HCT116 (cell line): ENCODE measurements around the gene COL12A1. TPM values are rescaled to one million over a fixed set of nuclear protein-coding genes. Genes with fewer than 3 reads are reported as not detected.

ENCODE experiments used
- ATAC-seq: fragments of 200-7000 bp; cut with Tn5 transposase; 2 replicates; pipeline ENCODE4 v1.9.1; 2020; ENCODE audit warnings: mild to moderate bottlenecking, moderate library complexity
- BruUV-seq: library from RNA; stranded (reverse); fragments of 400-500 nt; replicated peaks from 2 replicates; lab custom pipeline; 2021; lab: Mats Ljungman, UMichigan
- CTCF ChIA-PET: fragments of 300-600 bp; sonication (Branson Sonifier 250); formaldehyde crosslinking; loops from one replicate; lab custom pipeline; 2021; ENCODE audit warnings: antibody characterized with exemption; lab: Charles Lee
- POLR2A ChIA-PET: fragments of 300-600, 350-600 bp; sonication (Branson Sonifier 250); formaldehyde crosslinking; loops from one replicate; lab custom pipeline; 2021; ENCODE audit warnings: antibody characterized with exemption; lab: Charles Lee
- RAD21 ChIA-PET, 2 experiments: fragments of 300-600 bp; sonication (Branson Sonifier 250); formaldehyde crosslinking; loops; one replicate each; lab custom pipeline; 2023; ENCODE audit warnings: low total read pairs in 2 of 2; ENCODE audit not compliant: uncharacterized antibody in 2 of 2, unreplicated experiment in 2 of 2, low non-redundant PET in 1 of 2; lab: Charles Lee
- DNase-seq: peaks from one replicate; pipeline ENCODE4 v3.0.0-alpha.2; 2010; ENCODE audit warnings: low read depth, low spot score
- H2AFZ ChIP-seq: fragments of 200-600 bp; shearing (Covaris generic), sonication (generic); 2 replicates; pipeline ENCODE4 v1.6.1; 2017; ENCODE audit warnings: low read depth, mixed run types, mixed read lengths, antibody characterized with exemption, low read length; ENCODE audit not compliant: poor library complexity, severe bottlenecking
- H3K27ac ChIP-seq: 2 replicates; pipeline ENCODE4 v1.5.1; 2012; ENCODE audit warnings: low read depth, low read length
- H3K27me3 ChIP-seq: fragments of 200-600 bp; sonication (generic); 2 replicates; pipeline ENCODE4 v1.6.1; 2016; ENCODE audit warnings: mixed run types, low read length, mixed read lengths; ENCODE audit not compliant: insufficient read depth
- H3K36me3 ChIP-seq, 2 experiments: fragments of 200-500 bp in 1 of 2; fragments of 200-600 bp in 1 of 2; sonication (Bioruptor generic) in 1 of 2; sonication (generic) in 1 of 2; 2 replicates each; pipeline versions ENCODE4 v1.5.1 to v1.6.1; 2014 to 2016; ENCODE audit warnings: low read length in 2 of 2, inconsistent platforms in 1 of 2, mixed read lengths in 1 of 2, mixed run types in 1 of 2; ENCODE audit not compliant: insufficient read depth in 2 of 2, control insufficient read depth in 1 of 2
- H3K4me1 ChIP-seq, 2 experiments: fragments of 200-600 bp in 1 of 2; sonication (generic) in 1 of 2; 2 replicates each; pipeline versions ENCODE4 v1.5.1 to v1.6.1; 2012 to 2017; ENCODE audit warnings: low read length in 2 of 2, inconsistent platforms in 1 of 2, mild to moderate bottlenecking in 1 of 2, mixed read lengths in 1 of 2, mixed run types in 1 of 2, moderate library complexity in 1 of 2; ENCODE audit not compliant: insufficient read depth in 2 of 2, control insufficient read depth in 1 of 2
- H3K4me2 ChIP-seq: fragments of 200-600 bp; sonication (generic); 2 replicates; pipeline ENCODE4 v1.6.1; 2017; ENCODE audit warnings: mixed run types, low read length, mixed read lengths
- H3K4me3 ChIP-seq, 2 experiments: fragments of 200-600 bp in 1 of 2; sonication (generic) in 1 of 2; replicated peaks in 1 of 2; 2 replicates each; pipeline ENCODE4 v1.5.1; 2011 to 2016; ENCODE audit warnings: low read length in 2 of 2, control low read depth in 1 of 2, low read depth in 1 of 2, mild to moderate bottlenecking in 1 of 2, mixed read lengths in 1 of 2, mixed run types in 1 of 2
- H3K79me2 ChIP-seq: fragments of 200-600 bp; sonication (generic); 2 replicates; pipeline ENCODE4 v1.6.1; 2017; ENCODE audit warnings: mild to moderate bottlenecking, mixed run types, low read length, moderate library complexity, mixed read lengths; ENCODE audit not compliant: insufficient read depth
- H3K9ac ChIP-seq: fragments of 200-600 bp; sonication (generic); 2 replicates; pipeline ENCODE4 v1.6.1; 2016; ENCODE audit warnings: low read length, mixed read lengths
- H3K9me2 ChIP-seq: fragments of 200-600 bp; sonication (generic), shearing (Covaris generic); 2 replicates; pipeline ENCODE4 v1.6.1; 2017; ENCODE audit warnings: mixed run types, mild to moderate bottlenecking, moderate library complexity; ENCODE audit not compliant: insufficient read depth
- H3K9me3 ChIP-seq, 2 experiments: fragments of 200-500 bp in 1 of 2; fragments of 200-600 bp in 1 of 2; sonication (Bioruptor generic) in 1 of 2; sonication (generic) in 1 of 2; 2 replicates each; pipeline ENCODE4 v1.6.1; 2014 to 2017; ENCODE audit warnings: low read length in 2 of 2, mixed read lengths in 2 of 2, inconsistent platforms in 1 of 2, low read depth in 1 of 2, mild to moderate bottlenecking in 1 of 2, mixed run types in 1 of 2, moderate library complexity in 1 of 2; ENCODE audit not compliant: control insufficient read depth in 1 of 2, insufficient read depth in 1 of 2
- H4K20me1 ChIP-seq: fragments of 200-600 bp; sonication (generic), shearing (Covaris generic); 2 replicates; pipeline ENCODE4 v1.6.1; 2017; ENCODE audit warnings: mixed run types, mild to moderate bottlenecking, moderate library complexity; ENCODE audit not compliant: insufficient read depth
- CBX3 ChIP-seq: IDR thresholded peaks from 2 replicates; pipeline ENCODE4 v1.6.1; 2012; ENCODE audit warnings: low read depth
- CEBPB ChIP-seq: IDR thresholded peaks from 2 replicates; pipeline ENCODE4 v1.6.1; 2012; ENCODE audit warnings: low read depth
- EZH2phosphoT487 ChIP-seq: fragments of 200-600 bp; IDR thresholded peaks from 2 replicates; pipeline ENCODE4 v1.6.1; 2018; ENCODE audit warnings: antibody characterized with exemption, borderline replicate concordance
- FOSL1 ChIP-seq: IDR thresholded peaks from 2 replicates; pipeline ENCODE4 v1.6.1; 2012; ENCODE audit warnings: low read depth
- JUND ChIP-seq: IDR thresholded peaks from 2 replicates; pipeline ENCODE4 v1.6.1; 2012
- POLR2AphosphoS5 ChIP-seq: IDR thresholded peaks from 2 replicates; pipeline ENCODE4 v1.6.1; 2011; ENCODE audit warnings: mild to moderate bottlenecking, low read depth, low read length, moderate library complexity
- RAD21 ChIP-seq: IDR thresholded peaks from 2 replicates; pipeline ENCODE4 v1.6.1; 2012; ENCODE audit warnings: low read depth, mild to moderate bottlenecking
- REST ChIP-seq: IDR thresholded peaks from 2 replicates; pipeline ENCODE4 v1.6.1; 2012; ENCODE audit warnings: low read depth
- TCF7L2 ChIP-seq: IDR thresholded peaks from 2 replicates; pipeline ENCODE4 v1.7.0; 2011; ENCODE audit warnings: borderline replicate concordance, inconsistent platforms; ENCODE audit not compliant: insufficient read depth, insufficient read length; ENCODE audit errors: extremely low read depth
- ZFX ChIP-seq: fragments of 450-650 bp; IDR thresholded peaks from 2 replicates; pipeline ENCODE4 v1.6.1; 2017
- intact Hi-C: fragments of 100-400 bp; cut with micrococcal nuclease; formaldehyde crosslinking; loops from 2 replicates; pipeline ENCODE4 v1.10.0; 2022
- total RNA-seq: library from RNA; stranded (reverse); gene quantifications from one replicate; pipeline ENCODE4 v1.2.1, GENCODE V29; 2021; ENCODE audit not compliant: unreplicated experiment
- TF ChIP-seq, protein P1 (sequence below), 3 experiments: fragments of 200-600 bp in 1 of 3; sonication (generic) in 1 of 3; IDR thresholded peaks in 2 of 3; conservative IDR thresholded peaks in 1 of 3; 2 replicates each; pipeline ENCODE4 v1.5.1; 2012 to 2017; ENCODE audit warnings: low read depth in 2 of 3, low read length in 2 of 3, antibody characterized with exemption in 1 of 3, borderline replicate concordance in 1 of 3, control low read depth in 1 of 3, mild to moderate bottlenecking in 1 of 3, mixed read lengths in 1 of 3, mixed run types in 1 of 3, moderate library complexity in 1 of 3; ENCODE audit not compliant: insufficient read depth in 1 of 3
- TF ChIP-seq, protein P2 (sequence below): IDR thresholded peaks from 2 replicates; pipeline ENCODE4 v1.6.1; 2012

The COL12A1 gene
- total RNA-seq, 1 experiment from 2014 or later, result 23.5 TPM

DNA sequence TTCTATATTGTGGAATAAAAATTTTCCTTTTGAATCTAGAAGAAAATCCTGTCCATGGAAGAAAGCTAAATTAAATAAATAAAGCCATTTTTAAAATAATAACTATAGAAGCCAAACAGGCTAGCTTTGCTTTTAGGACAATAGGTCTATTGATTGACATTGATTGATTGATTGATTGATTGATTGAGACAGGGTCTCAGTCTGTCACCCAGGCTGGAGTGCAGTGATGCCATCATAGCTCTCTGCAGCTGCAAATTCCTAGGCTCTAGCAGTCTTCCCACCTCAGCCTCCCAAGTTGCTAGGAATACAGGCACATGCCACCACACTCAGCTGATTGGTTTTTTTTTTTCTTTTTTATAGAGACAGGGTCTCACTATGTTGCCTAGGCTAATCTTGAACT is 97.9 kb downstream of the COL12A1 start:
- Histone ChIP-seq H3K4me3 (no peak overlapping the region), H3K4me1 (no peaks in the 10 kb centered on the region), H3K9me2 (no peaks in the 10 kb centered on the region), H3K9me3 (no peaks in the 10 kb centered on the region), H3K27me3 (no peaks in the 10 kb centered on the region), H3K4me2 (no peak overlapping the region), H2AFZ (no peak overlapping the region), H3K27ac (no peak overlapping the region), H4K20me1 (no peaks in the 10 kb centered on the region), H3K79me2 (no peaks in the 10 kb centered on the region), H3K9ac (no peak overlapping the region), H3K36me3 (no peaks in the 10 kb centered on the region)
- no peak for ATAC-seq
- DNase-seq, result no peak
- ChIA-PET POLR2A (no interaction called here), RAD21 (interaction anchor here in 1 of 2 experiments (1.5 kb wide), 1 partner anchor 97 kb away, joined by 3 read pairs; no protein-coding TSS in a partner anchor), CTCF (no interaction called here)
- no TSS peak for BruUV-seq
- TF ChIP-seq, protein P1, sequence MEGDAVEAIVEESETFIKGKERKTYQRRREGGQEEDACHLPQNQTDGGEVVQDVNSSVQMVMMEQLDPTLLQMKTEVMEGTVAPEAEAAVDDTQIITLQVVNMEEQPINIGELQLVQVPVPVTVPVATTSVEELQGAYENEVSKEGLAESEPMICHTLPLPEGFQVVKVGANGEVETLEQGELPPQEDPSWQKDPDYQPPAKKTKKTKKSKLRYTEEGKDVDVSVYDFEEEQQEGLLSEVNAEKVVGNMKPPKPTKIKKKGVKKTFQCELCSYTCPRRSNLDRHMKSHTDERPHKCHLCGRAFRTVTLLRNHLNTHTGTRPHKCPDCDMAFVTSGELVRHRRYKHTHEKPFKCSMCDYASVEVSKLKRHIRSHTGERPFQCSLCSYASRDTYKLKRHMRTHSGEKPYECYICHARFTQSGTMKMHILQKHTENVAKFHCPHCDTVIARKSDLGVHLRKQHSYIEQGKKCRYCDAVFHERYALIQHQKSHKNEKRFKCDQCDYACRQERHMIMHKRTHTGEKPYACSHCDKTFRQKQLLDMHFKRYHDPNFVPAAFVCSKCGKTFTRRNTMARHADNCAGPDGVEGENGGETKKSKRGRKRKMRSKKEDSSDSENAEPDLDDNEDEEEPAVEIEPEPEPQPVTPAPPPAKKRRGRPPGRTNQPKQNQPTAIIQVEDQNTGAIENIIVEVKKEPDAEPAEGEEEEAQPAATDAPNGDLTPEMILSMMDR (IDR thresholded peaks at IDR 0.05 in 2 of 3, conservative IDR thresholded peaks at IDR 0.05 in 1 of 3; ENCODE audit: borderline replicate concordance in 1 of 3, insufficient read depth in 1 of 3, low read depth in 2 of 3, low read length in 2 of 3), result no peak
- TF ChIP-seq, protein P2, sequence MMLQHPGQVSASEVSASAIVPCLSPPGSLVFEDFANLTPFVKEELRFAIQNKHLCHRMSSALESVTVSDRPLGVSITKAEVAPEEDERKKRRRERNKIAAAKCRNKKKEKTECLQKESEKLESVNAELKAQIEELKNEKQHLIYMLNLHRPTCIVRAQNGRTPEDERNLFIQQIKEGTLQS, result no peak
- TF ChIP-seq ZFX, result no peak
- no peak for TF ChIP-seq POLR2AphosphoS5
- TF ChIP-seq RAD21, result no peak
- no peak for TF ChIP-seq EZH2phosphoT487
- TF ChIP-seq JUND, result no peak
- no peak for TF ChIP-seq CBX3
- no peak for TF ChIP-seq FOSL1
- no peak for TF ChIP-seq REST
- TF ChIP-seq TCF7L2, result no peak
- no peak for TF ChIP-seq CEBPB
- intact Hi-C loops, result no loop called here
